ENCODE measurements around the gene PRKAR1B.
"Not testable (repeated sequence)": the region's sequence is repeated elsewhere in the genome, so short reads cannot be mapped to it uniquely, and the experiment has no call there.

Gene PRKAR1B

GRCh38 chr7:551615-551970 is 175.5 kb downstream of the PRKAR1B start:
- not testable (repeated sequence) for DNase-seq

- no peak for DNase-seq
Measured at GRCh38 chr7:550881-551614, 176.0 kb downstream of the PRKAR1B start.

- DNase-seq: no peak
Measured at GRCh38 chr7:549891-550625, 177.0 kb downstream of the PRKAR1B start.

GRCh38 chr7:549066-549890 is 177.8 kb downstream of the PRKAR1B start:
- DNase-seq: no peak

GRCh38 chr7:548401-548800 is 178.7 kb downstream of the PRKAR1B start:
- DNase-seq: no peak

GRCh38 chr7:545470-545869 is 181.6 kb downstream of the PRKAR1B start:
- no peak for DNase-seq

- DNase-seq: no peak
Measured at GRCh38 chr7:544338-545221, 182.5 kb downstream of the PRKAR1B start.

GRCh38 chr7:543501-544337 is 183.4 kb downstream of the PRKAR1B start:
- DNase-seq: no peak

- DNase-seq: no peak
Measured at GRCh38 chr7:542713-543500, 184.2 kb downstream of the PRKAR1B start.

GRCh38 chr7:542131-542712 is 184.9 kb downstream of the PRKAR1B start:
- no peak for DNase-seq

GRCh38 chr7:541661-542060 is 185.4 kb downstream of the PRKAR1B start:
- no peak for DNase-seq

GRCh38 chr7:540997-541396 is 186.1 kb downstream of the PRKAR1B start:
- no peak for DNase-seq

- no peak for DNase-seq
Measured at GRCh38 chr7:540579-540978, 186.5 kb downstream of the PRKAR1B start.

GRCh38 chr7:539731-540411 is 187.2 kb downstream of the PRKAR1B start:
- no peak for DNase-seq

- no peak for DNase-seq
Measured at GRCh38 chr7:538764-539685, 188.1 kb downstream of the PRKAR1B start.

- DNase-seq: no peak
Measured at GRCh38 chr7:537911-538634, 189.0 kb downstream of the PRKAR1B start.

- no peak for DNase-seq
Measured at GRCh38 chr7:536231-536630, 190.8 kb downstream of the PRKAR1B start.

- DNase-seq: no peak
Measured at GRCh38 chr7:534959-535358, 192.1 kb downstream of the PRKAR1B start.

Data from hematopoietic multipotent progenitor cell treated with erythropoietin and hydrocortisone succinate and interleukin-3 and kit ligand, for 6 days (in vitro differentiated cells).